AG10803 (cell line): ENCODE measurements around the gene TACR1.
A peak's percentile ranks its signal among the peaks of the same experiment; 100 is the strongest.

Experiments
- DNase-seq: peaks from one replicate; pipeline ENCODE4 v3.0.0; 2010; ENCODE audit warnings: low read depth
- H3K4me3 ChIP-seq: 2 replicates; pipeline ENCODE4 v1.5.1; 2011; ENCODE audit warnings: mild to moderate bottlenecking, low read length, control low read depth
- TF ChIP-seq, protein P1 (sequence below): conservative IDR thresholded peaks from 2 replicates; pipeline ENCODE4 v1.5.1; 2011; ENCODE audit warnings: mild to moderate bottlenecking, low read length, control low read depth, inconsistent platforms

TACR1 gene

DNA sequence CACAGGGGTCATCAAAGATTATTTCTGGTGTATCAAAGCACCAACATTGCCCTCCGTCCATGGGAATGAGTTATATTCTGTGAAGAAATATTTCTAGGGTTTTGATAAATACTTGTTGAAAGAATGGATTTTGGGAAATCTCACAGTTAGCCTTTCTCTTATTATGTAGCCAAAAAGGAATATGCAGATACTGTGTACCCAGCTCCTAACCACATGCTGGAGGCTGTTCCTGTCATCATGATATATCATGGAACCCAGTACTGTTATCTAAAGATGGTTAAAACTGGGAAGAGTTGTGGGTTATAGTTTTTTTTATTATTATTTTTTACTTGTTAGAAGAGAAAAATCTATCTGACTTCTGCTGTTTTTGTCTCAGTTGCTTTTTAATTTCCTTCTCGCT, 158.1 kb downstream of the TACR1 start:
- no peak overlapping the region for H3K4me3 ChIP-seq
- DNase-seq = no peak
- TF ChIP-seq, protein P1, sequence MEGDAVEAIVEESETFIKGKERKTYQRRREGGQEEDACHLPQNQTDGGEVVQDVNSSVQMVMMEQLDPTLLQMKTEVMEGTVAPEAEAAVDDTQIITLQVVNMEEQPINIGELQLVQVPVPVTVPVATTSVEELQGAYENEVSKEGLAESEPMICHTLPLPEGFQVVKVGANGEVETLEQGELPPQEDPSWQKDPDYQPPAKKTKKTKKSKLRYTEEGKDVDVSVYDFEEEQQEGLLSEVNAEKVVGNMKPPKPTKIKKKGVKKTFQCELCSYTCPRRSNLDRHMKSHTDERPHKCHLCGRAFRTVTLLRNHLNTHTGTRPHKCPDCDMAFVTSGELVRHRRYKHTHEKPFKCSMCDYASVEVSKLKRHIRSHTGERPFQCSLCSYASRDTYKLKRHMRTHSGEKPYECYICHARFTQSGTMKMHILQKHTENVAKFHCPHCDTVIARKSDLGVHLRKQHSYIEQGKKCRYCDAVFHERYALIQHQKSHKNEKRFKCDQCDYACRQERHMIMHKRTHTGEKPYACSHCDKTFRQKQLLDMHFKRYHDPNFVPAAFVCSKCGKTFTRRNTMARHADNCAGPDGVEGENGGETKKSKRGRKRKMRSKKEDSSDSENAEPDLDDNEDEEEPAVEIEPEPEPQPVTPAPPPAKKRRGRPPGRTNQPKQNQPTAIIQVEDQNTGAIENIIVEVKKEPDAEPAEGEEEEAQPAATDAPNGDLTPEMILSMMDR = no peak

DNA sequence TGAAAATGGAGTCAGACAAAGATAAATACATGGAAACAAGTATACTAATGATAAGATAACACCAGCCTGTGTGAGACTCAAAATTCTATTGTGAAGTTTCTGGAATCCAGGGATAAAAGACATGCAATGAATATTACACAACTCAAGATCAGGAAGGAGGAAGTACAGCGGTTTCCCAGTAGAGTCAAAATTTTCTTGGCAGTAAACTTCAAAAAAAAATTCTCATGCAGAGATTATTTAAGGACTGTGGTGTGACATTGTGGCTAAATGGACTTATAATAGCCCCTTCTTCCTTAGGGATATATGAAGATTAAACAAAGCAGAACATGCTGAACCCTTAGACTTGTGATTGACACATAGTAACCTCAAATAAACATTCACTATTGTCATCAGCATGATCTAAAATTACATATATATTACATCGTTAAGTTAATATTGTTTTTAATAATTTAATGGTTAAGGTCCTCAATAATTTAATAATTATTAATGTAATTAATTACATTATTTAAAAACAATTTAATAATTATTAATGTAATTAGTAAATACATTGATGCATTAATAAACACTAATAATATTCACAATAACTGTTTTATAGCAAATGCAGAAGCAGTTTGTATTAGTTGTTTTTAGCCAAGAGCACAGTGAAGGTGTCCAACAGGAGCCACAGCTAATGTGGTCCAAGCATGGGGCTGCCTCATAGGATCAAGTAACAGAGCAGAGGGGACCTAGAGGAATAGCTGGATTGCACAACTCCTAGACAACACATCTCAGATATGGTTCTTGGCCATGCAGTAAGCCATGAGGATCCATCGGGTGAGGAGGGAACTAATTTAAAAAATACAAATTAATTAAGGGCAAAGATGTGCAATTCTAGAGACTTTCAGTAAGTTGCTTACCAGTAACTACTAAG, 163.6 kb downstream of the TACR1 start:
- DNase-seq = peak; percentile 25
- no peak overlapping the region for H3K4me3 ChIP-seq
- TF ChIP-seq, protein P1 = no peak

DNA sequence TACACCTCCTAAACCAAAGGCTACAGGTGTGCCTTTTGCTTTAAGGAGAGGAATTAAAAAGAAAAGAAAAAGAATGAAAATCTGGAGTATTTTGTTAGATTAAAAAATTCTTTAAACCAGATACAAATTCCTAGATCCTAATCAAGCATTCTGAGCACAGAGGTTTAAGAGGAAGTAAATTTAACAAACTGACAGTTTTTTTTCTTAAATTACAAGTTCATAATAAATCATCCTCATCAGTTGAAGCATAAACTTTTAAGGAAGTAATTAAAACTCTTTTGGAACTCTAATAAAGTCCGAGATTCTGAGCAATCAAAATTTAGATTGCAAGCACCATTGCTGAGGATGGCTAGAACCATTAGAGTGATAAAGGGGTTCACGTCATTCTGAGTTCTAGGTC, 165.8 kb downstream of the TACR1 start:
- TF ChIP-seq, protein P1 = no peak
- no peak overlapping the region for H3K4me3 ChIP-seq
- no peak for DNase-seq

DNA sequence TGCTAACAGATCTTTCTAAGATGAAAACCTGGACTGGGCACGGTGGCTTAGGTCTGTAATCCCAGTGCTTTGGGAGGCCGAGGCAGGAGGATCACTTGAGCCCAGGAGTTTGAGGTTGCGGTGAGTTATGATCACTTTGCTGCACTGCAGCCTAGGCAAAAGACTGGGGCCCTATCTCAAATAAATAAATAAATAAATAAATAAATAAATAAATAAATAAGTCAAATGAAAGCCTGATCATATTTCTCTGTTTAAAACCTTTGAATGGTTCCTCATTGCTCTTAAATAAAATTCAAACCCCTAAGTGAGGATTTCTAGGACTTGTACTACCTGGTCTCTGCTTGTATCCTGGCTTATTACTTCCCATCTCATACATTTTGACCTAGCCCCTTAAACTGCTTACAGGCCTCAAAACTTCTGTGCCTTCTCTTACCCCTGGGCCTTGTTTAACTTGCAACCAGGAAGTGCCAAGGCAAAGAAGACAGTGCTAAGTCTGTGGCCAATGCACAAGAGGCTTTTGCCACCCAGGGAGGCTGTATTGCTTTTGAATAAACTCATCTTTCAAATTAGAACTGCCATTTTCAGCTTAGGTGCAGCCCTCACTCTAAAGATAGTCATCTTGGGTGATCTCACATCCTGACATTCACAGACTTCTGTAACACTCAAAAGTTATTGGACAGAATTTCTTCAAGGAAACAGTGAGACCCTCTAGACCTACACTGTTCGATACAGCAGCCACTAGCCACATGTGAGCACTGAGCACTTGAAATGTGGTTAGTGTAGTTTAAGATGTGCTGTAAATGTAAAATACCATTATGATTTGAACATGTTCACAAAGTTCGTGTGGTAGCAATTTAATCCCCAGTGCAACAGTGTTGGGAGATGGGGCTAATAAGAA, 167.2 kb downstream of the TACR1 start:
- H3K4me3 ChIP-seq = no peak overlapping the region
- no peak for DNase-seq
- TF ChIP-seq, protein P1 = no peak

DNA sequence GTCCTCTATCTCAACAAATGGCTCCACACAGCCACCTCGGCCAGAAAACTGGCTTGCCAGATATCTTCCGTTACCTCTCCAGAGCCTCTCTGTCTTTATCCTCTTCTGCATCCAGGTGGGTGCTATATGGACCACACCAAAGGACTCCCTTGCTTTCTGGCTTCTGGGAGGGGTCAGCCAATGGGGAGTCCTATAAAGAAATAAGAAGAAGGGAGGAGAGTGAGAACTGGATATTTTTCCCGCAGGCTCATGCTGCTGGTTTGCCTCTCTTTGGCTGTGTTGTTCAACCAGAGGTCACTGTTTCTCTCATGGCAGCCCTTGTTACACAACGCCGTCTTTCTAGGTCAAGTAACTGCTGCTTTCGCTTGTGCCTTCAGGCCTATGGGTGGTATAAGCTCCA, 168.1 kb downstream of the TACR1 start:
- no peak for DNase-seq
- TF ChIP-seq, protein P1 = no peak
- H3K4me3 ChIP-seq = no peak overlapping the region

DNA sequence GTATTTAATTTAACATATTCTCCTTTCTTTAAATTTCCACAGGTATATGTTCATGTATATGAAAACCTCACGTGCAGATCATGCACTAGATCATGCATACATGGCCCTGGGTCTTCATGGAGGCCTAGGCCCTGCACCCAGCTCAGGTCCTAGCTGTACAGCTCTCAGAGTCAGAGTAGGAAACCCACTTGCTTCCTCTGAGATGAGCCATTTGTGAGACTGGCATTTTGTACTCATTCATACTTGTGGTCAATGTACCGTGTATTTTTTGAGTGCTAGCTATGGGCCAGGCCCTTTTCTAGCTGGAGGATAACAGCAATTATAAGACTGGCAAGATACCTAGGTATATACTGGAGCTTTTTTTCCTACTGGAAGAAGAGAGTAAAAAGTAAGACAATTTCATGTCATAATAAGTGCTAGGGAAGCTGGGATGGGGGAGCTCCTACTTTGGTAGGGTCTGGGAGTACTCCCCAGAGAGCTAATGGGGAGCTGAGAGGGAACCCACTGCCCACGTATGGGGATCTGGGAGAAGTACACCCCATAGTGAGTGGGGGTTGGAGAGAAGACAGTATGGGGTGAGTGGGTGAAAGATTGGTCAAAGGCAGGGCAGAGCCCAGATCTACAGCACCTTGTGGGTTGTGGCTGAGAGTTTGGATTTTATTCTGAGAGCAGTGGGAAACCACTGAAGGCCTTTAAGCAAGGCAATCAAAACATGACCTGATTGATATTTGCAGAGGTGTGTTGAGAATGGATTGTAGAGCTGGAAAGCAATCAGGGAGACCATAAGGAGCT, 168.9 kb downstream of the TACR1 start:
- TF ChIP-seq, protein P1 = no peak
- DNase-seq = no peak
- no peak overlapping the region for H3K4me3 ChIP-seq
